Urothelium cell line (cell line): Measurements from ENCODE around the gene USP40.

ENCODE experiments used
- DNase-seq: peaks from one replicate; pipeline ENCODE4 v3.0.0; 2011; ENCODE audit warnings: low spot score, mixed read lengths
- FAIRE-seq: peaks from 2 replicates; lab custom pipeline; 2011; peaks lifted over from hg19 to GRCh38; lab: Jason Lieb, UNC

USP40 gene

DNA sequence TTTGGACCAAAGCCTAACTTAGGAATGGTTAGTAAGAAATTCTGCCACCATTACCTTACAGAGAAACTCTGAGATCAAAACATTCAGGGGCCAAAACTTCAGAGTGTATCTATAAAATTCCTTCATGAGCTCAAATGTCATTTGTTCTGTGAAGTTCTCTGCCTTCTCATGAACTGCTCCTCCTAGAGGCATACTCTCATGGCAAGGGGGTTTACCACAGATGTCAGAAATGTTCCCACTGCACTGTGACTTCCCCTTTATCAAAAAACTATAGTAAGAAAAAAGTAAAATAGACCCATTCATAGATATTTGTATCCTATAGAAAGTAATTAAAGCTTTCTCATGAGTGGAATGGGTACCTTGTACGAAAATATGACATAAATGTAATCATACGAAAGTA lies 68.5 kb downstream of the USP40 start:
- FAIRE-seq (no peak), DNase-seq (no peak)

DNA sequence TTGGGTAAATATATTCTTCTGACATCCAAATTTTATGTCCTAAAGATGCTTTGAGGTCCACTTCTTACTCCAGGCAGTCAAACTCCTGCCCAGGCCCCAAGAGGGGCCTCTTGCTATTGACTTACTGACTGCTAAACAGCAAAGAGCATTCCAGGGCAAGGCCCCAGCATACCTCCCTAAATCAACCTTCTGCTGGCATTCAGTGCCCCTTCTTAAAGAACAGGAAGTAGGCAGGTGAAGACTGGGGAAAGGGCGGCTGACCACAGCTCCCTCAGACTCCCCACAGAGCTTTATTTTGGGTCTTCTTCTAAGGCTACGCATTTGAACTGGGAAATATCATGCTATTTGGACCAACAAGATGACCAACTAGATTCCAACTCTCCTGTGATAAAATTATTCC lies 68.9 kb downstream of the USP40 start:
- FAIRE-seq (no peak), DNase-seq (no peak)

DNA sequence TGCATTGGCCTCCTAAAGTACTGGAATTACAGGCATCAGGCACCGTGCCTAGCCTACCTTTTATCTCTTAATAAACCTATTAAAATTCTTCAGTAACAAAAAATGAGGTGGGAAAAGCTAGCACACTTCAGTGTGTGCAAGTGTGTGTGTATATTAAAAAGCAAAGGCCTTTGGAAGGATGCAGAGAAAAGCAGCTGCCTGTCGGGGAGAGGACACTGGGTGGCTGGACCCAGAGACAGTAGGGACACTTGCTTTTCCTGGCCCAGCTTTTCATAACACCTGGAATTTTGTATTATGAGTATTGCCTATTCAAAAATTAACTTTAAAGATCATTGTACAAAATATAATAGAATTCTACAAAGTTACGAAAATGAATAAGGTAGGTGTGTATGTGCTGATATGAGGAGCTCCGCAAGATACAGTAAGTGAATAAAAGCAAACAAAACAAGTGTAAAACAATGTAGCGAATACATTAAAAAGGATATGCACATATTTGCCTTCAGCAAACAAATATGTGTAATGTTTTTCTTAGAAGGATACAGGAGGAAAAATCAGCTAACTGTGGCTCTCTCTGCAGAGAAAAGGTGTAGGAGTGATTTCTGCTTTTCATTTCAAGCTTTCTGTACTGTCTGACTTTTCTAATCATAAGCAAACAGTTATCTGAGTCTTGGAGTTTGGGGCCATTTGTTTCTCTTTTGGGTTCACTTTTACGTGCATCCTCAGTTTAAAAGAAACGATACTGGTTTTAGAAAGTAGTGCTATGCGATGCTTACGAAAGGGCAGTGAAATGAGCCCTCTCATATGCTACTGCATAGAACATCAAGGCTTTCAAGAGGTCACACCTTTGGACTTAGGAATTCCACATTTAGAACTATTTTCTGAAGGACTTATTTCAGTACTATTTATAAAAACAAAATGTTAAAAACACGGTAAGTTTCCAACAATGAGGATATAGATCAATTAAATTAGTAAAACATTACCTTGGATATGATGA lies 70.8 kb downstream of the USP40 start:
- no peak for FAIRE-seq
- DNase-seq, result no peak

DNA sequence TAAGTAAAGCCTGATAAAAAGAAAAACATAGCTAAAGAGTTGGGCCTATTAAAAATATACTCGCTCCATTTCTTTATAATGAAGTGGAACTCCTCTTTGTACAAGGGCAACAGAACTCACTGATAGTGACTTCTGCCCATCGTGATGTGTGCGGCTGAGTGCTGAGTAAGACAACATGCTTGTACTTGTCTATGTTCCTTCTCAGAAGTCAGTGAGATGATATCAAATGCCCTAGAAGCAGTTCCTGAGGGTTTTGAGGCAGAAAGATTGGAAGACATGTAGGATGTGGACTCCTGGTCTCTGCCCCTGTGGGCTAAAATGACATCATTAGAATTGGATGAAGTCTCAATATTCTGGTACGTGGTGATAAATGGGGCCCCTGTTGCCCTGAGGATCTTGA lies 73.8 kb downstream of the USP40 start:
- FAIRE-seq, result no peak
- DNase-seq, result no peak

DNA sequence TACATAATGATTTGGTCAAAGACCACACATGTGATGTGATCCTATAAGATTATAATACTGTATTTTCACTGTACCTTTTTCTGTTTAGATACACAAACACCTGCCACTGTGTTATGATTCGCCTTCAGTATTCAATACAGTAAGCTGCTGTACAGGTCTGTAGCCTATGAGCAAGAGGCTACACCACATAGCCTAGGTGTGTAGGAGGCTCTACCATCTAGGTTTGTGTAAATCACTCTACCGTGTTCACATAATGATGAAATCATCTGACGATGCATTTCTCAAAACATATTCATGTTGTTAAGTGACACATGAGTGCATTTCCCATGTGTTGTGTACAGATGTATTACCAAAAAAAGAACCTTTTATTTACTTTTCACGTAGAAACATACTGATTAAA lies 74.5 kb downstream of the USP40 start:
- no peak for FAIRE-seq
- DNase-seq, result no peak

DNA sequence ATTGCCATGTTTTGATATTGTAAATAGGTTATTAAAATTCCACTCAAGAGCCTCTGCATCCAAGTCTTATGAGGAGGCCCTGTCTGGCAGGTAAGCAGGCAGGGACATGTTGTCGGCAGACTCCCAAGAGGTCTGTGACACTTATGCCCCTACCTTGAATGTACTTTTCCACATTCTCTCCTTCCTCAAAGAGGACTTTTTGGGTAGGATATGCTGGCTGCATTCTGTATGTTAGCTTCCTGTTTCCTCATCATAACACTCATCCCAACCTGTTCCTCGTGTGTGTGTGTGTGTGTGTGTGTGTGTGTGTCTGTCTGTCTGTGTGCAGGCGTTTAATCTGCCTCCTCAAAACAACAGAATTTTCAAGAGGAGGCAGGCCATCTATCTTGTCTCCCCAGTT lies 75.3 kb downstream of the USP40 start:
- FAIRE-seq, result no peak
- DNase-seq, result no peak

DNA sequence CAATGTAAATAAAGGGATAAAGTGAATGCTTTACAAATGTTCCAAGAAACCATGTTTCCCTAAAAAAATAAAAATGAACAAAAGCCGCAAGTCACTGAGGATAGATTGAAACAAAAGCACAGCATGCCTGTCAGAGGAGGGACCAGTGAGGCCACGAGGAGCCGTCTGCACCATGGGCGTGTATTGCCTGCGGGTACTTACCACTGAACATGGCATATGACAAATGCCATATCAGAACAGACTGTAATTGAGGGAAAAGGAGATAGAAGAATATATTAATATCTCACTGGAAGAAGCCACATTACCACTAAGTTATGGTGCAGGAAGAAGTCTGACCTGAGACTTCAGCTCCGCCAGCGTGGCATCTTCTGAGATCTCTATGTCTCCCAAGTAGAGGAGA lies 75.8 kb downstream of the USP40 start:
- FAIRE-seq, result no peak
- DNase-seq, result no peak

DNA sequence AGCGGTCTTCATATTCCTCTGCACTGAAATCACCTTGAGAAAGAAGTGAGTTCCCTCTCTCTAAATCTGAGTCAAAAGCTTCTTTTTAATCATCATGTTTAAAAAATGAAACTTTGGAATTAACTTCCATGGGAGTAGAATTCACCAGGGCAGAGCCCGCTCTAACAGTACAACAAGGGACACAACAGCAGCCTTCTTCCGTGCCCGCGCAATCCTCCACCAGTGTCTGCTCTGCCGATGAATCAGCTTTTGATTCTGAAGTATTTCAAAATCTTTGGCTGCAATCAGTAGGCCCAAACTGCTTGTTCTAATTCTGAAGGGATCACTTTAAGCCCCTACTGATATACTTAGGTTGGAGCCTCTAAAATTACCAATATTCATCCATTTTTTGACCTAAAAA lies 76.9 kb downstream of the USP40 start:
- FAIRE-seq (no peak), DNase-seq (no peak)

DNA sequence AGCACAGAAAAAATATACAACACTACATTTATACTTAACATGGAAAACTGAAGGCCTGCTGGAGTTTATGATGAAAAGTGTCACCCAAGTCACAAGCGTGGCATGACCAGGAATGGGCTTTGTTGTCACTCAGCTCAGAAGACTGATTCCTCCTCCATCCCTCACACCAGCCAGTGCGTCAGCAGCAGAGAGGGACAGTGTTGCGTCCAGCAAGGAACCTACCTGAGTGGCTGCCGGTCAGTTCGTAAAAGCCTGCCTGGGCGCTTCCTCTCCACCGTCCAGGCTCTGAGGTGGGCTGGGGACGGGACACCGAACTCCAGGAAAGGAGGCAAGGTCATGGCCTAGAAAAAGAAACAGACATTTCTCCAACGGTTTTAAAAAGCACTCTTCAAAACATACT lies 77.4 kb downstream of the USP40 start:
- DNase-seq (no peak), FAIRE-seq (no peak)

DNA sequence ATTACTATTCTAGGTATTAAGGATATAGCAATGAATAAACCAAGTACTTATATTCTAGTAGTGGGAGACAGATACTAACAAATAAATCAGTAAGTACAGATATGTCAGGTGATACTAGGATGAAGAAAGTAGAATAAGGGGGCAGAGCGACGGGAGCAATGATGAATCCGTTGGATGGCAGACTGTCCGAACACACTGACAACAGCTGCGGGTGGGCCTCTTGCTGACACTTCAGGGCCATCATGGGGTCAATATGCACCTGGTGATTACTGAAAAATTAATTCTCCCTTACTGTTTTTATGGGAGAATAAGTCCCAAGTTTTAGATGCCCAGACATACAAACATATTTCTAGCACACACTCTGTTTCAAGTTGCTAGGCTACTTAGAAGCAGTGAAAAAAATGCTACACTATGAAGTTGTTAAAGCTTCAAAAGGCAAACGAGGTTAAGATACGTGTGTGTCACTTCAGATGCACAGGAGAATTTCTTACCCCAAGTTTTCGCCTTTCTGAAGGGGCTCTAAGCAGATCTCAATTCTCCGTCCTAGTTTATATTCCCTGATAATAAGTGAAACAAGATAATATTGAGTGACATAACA lies 78.7 kb downstream of the USP40 start:
- DNase-seq, result no peak
- no peak for FAIRE-seq

DNA sequence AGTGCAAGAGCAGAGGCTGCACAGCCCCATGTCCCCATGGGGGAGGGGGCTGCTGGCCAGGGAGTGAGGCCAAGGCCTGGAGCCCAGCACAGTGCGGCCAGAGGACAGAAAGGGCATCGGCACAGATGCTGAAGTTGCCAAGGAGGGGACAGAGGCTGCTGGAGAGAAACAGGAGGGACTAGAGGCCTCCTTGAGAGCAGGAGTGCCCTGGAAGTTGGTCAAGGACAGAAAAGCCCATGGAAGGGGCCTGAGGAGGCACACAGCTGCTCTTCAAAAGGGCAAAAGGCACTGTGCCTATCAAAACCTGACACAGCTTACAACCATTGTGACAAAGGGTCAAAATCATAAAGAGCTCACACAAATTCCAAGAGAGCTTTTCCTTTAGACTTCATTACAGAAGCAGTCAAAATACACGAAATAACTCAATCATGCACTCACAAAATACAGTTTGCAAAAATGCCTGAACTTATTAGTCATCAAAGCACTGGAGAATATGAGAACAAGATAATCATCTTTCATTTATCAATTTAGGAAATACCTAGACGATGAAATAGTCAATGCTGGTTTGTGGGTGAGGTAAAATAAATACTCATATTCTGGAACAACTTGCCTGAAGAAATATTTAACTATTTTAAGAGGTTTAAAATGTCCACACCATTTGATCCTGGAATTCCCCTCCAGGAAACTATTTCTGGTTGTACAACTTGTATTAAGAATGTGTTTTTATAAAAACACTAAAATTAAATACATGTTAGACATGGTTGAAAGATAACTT lies 79.6 kb downstream of the USP40 start:
- no peak for FAIRE-seq
- DNase-seq, result peak; percentile 56

DNA sequence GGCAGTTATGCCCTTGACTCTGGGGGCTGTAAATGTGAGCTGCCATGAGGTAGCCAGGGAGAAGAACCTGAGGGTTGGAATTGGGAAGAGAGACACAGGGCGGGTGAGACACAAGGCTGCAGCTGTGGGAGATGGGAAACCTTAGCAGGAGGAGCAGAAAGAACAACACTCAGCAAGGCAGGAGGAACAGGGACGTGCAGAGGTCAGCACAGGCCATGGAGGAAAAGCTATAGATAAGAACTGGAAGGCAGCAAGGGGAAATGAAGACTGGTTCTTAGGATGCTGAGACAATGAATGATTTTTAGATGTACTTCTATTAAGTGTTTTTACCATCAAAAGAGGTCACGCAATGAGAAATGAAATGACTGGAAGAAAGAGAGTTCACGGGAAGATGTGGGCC lies 80.2 kb downstream of the USP40 start:
- FAIRE-seq (peak; percentile 44), DNase-seq (no peak)

DNA sequence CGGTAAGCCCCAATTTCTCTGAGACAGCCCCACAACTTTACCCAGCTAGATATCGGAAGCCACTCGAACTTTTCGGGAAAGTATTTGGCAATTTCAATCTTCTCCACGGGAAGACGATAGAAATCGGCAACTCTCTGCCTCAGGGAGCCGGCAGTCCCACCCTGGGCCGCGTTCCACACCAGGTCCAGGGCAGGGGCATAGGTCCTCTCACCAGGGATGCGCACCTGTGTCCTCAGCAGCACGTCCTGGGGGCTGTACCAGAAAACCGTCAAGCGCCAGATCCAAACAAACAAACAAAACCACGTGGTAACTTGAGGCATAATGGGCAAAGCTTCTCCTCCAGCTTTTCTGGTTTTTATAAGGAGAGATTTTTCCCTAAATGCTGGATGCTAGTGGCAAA lies 80.9 kb downstream of the USP40 start:
- DNase-seq (no peak), FAIRE-seq (no peak)

DNA sequence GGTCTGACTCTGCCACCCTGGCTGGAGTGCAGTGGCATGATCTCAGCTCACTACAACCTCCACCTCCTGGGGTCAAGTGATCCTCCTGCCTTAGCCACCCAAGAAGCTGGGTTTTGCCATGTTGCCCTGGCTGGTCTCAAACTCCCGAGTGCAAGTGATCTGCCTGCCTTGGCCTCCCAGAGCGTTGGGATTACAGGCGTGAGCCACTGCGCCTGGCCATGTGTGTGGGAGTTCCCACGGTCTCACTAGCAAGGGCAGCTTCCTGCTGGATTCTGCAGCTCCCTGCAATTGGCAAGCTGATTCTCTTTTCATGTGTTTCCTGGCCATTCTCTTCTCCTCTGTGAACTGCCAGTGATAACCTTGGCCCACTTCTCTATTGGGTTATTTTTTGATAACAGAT lies 84.0 kb downstream of the USP40 start:
- FAIRE-seq (no peak), DNase-seq (no peak)

DNA sequence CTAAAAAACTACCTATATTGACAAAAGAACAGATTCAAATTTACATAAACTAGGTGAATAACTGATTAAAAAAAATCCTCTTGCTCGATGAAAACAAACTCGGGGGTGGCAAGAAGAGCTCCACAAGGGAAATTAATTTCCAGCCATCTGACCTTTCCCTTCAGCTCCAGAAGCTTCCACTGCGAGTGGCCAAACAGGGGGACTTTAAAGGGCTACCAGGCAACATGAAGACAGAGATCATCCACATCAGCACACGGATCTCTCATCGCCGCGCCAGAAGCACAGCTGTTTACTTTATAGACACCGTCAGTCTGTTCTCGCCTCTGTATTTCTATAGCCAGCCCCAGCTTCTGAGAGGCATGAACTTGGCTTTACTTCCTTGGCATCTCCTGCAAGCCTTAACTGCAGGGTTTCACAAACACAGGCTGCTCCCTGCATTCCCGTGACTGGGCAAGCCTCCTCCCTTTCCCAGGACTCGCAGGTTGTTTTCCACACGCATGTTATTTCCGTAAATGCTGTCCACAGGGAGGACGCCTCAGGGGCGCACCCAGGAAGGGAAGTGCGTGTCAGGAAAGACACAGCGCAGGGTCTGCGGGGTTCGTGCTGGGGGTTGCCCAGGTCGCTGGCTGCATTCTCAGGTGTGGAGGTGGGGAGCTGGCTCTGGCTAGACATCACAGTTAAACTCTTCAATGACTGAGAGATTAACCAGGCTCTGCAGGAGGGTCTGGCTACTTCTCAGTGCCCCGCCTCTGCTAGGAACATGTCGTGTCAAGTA lies 85.0 kb downstream of the USP40 start:
- DNase-seq (no peak), FAIRE-seq (no peak)

DNA sequence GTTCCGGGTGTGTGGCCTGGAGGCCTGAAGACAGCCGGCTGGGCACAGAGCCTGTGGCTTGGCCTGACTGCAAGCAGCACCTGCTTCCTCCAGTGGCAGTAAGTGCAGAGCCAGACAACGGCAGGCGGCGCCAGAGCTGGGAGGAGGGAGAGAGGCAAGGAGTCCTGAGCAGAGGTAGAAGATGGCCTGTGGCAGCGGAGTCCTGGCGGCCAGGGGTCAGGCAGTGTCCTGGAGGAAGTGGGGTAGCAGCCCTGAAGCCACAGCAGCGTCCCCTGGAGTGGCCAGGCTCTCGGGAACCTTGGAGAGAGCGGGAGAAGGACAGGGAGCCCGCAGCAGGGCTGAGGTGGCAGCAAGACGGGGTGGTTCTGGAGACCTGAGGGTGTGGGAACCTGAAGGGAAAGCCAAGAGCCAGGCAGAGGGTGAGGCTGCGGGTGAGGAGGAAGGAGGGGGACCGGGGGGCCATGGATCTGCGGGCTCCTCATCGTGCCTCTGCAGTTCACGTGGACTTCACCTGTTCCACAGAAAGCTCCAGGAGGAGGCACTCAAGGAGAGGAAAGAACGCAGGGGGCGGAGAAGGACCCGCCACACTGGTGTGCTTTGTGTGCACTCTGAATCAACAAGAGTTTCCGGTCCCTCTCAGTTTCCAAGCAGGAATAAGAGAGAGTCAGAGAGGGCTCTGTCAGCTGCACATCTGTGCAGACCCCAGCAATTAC lies 85.9 kb downstream of the USP40 start:
- FAIRE-seq (no peak), DNase-seq (no peak)

DNA sequence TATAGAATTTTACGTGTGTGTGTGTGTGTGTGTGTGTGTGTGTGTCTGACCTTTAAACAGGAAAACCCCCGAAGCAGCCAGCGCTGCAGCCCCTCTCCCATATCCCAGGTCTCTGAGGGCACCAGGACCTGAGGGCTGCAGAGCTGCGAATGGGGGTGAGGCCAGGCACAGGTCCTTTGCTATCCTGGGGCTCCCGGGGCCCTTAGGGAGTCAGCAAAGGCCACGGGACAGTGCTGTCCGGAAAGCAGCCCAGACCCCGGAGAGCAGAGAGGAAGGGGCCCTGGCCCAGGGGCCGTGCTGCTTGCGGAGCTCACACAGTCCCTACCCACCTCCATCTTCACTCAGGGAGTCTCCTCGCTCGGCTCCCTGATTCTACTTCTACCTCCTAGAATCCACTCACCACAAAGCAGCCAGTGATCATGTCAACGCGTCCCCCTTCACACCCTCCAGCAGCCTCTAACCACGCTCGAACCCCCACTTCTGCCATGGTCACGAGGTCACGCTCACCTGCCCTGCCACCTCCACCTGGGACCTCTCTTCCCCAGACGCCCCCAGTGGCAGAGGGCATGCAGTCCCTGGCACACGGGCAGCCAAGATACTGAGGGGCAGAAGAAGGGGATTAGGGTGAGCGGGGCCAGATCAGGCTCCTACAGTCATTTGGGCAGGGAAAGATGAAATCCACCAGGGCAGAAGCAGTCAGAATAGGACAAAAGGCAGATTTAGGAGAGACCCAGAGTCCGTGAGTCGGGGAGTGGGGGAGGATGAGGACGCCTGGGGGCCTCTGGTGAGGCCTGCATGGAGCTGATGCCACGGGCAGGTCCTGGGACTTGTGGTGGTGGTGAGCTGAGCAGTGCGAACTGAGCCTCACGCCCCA lies 86.7 kb downstream of the USP40 start:
- DNase-seq (no peak), FAIRE-seq (no peak)

DNA sequence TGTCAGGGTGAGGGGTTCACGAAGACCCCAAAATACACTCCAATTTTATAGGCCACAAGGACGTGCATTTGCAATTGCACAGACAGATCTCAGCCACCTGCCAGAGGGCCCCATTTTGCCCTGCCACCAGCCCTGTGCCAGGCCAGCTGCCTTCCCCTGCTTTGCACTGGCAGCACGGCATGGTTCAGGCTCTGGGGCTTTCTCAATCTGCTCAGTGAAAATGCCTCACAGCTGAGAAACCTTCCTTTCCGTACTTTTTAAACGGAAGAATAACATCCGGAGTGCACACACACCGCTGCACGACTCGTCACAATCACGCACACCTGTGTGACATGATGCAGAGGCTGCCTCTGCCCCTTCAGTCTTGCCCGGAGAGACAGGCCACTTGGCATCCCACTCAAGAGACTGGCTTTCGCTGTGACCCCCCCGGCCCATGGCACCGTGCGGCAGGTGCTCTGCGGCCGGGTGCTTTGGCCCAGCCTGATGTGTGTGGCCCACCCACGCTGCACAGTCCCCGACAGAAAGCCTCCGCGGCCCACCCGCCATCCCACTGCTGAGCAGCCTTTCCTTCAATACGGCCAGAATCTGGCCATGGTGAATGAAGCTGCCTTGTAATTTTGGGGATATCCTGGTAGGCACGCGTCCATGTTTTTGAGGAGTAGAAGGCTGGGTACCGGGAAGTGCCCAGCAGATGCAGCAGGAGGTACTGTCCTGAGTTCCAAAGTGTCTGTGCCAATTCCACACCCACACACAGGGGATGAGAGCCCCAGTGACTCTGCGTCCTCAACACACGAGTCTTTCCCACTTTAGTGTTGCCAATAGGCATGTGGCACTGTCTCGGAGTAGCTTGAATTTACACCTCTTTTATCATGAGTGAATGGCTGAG lies 88.8 kb downstream of the USP40 start:
- no peak for FAIRE-seq

More for the DNA sequence above, 88.8 kb downstream of the USP40 start:
- no peak for DNase-seq
